Neural cell (in vitro differentiated cells): Measurements from ENCODE around the gene DZIP3.

Experiments
- CTCF ChIP-seq: fragments of 450-650 bp; IDR thresholded peaks from 2 replicates; pipeline ENCODE4 v1.5.1; 2014; ENCODE audit warnings: antibody characterized with exemption, mild to moderate bottlenecking, moderate library complexity; ENCODE audit not compliant: poor library complexity, severe bottlenecking
- EP300 ChIP-seq: fragments of 450-650 bp; conservative IDR thresholded peaks from 2 replicates; pipeline ENCODE4 v1.6.1; 2014; ENCODE audit warnings: antibody characterized with exemption, mild to moderate bottlenecking, moderate library complexity; ENCODE audit not compliant: poor library complexity, severe bottlenecking
- EZH2 ChIP-seq: fragments of 200-600, 300-800 bp; shearing (Covaris generic), sonication (generic); IDR thresholded peaks from 2 replicates; pipeline ENCODE4 v1.6.1; 2014; ENCODE audit warnings: antibody characterized with exemption, low read length, borderline replicate concordance, mild to moderate bottlenecking; ENCODE audit not compliant: insufficient read depth, poor library complexity, severe bottlenecking
- MXI1 ChIP-seq: fragments of 450-650 bp; conservative IDR thresholded peaks from 2 replicates; pipeline ENCODE4 v1.6.1; 2014; ENCODE audit warnings: antibody characterized with exemption, mild to moderate bottlenecking; ENCODE audit not compliant: poor library complexity, severe bottlenecking
- POLR2AphosphoS5 ChIP-seq: IDR thresholded peaks from 2 replicates; pipeline ENCODE4 v1.6.1; 2012
- RAD21 ChIP-seq: fragments of 450-650 bp; conservative IDR thresholded peaks from 2 replicates; pipeline ENCODE4 v1.6.1; 2014; ENCODE audit warnings: antibody characterized with exemption, mild to moderate bottlenecking, moderate library complexity
- SMC3 ChIP-seq: fragments of 450-650 bp; conservative IDR thresholded peaks from 2 replicates; pipeline ENCODE4 v1.6.1; 2014; ENCODE audit warnings: antibody characterized with exemption, mild to moderate bottlenecking, moderate library complexity; ENCODE audit not compliant: poor library complexity
- TAF1 ChIP-seq: IDR thresholded peaks from 2 replicates; pipeline ENCODE4 v1.6.1; 2012; ENCODE audit warnings: low read depth
- TF ChIP-seq, protein P1 (sequence below): IDR thresholded peaks from 2 replicates; pipeline ENCODE4 v1.6.1; 2012; ENCODE audit warnings: borderline replicate concordance

DNA sequence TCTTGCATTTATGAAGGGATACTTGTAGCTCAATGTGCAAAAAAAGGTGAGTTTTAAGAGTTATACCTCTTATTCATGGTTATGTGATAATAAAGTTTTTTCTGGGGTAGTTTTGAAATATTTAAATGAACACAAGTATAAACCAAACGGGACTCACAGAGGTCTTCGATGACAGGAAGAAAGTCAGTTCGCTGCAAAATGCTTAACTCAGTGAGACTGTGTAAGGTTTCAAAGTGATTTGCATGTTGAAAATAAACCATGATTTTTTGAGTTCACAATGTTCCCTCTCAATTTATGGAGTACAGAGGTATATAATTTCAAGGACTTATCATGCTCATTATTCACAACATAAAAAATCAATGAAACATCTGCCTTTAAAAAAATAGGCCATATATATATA, 42.8 kb upstream of the DZIP3 start:
- TF ChIP-seq RAD21 = no peak
- no peak for TF ChIP-seq POLR2AphosphoS5
- TF ChIP-seq CTCF = no peak
- TF ChIP-seq TAF1 = no peak
- no peak for TF ChIP-seq SMC3
- TF ChIP-seq EZH2 = no peak
- TF ChIP-seq, protein P1, sequence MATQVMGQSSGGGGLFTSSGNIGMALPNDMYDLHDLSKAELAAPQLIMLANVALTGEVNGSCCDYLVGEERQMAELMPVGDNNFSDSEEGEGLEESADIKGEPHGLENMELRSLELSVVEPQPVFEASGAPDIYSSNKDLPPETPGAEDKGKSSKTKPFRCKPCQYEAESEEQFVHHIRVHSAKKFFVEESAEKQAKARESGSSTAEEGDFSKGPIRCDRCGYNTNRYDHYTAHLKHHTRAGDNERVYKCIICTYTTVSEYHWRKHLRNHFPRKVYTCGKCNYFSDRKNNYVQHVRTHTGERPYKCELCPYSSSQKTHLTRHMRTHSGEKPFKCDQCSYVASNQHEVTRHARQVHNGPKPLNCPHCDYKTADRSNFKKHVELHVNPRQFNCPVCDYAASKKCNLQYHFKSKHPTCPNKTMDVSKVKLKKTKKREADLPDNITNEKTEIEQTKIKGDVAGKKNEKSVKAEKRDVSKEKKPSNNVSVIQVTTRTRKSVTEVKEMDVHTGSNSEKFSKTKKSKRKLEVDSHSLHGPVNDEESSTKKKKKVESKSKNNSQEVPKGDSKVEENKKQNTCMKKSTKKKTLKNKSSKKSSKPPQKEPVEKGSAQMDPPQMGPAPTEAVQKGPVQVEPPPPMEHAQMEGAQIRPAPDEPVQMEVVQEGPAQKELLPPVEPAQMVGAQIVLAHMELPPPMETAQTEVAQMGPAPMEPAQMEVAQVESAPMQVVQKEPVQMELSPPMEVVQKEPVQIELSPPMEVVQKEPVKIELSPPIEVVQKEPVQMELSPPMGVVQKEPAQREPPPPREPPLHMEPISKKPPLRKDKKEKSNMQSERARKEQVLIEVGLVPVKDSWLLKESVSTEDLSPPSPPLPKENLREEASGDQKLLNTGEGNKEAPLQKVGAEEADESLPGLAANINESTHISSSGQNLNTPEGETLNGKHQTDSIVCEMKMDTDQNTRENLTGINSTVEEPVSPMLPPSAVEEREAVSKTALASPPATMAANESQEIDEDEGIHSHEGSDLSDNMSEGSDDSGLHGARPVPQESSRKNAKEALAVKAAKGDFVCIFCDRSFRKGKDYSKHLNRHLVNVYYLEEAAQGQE = no peak
- no peak for TF ChIP-seq MXI1
- no peak for TF ChIP-seq EP300
